HG03064 (cell line): ENCODE data around the gene EXOC4.
"Not testable (repeated sequence)": the region's sequence is repeated elsewhere in the genome, so short reads cannot be mapped to it uniquely, and the experiment has no call there.

Source experiments
- ATAC-seq: cut with Tn5 transposase; IDR thresholded peaks from one replicate; pipeline ENCODE4 v1.9.1; 2021; ENCODE audit warnings: low read depth; ENCODE audit not compliant: unreplicated experiment

EXOC4 gene

DNA sequence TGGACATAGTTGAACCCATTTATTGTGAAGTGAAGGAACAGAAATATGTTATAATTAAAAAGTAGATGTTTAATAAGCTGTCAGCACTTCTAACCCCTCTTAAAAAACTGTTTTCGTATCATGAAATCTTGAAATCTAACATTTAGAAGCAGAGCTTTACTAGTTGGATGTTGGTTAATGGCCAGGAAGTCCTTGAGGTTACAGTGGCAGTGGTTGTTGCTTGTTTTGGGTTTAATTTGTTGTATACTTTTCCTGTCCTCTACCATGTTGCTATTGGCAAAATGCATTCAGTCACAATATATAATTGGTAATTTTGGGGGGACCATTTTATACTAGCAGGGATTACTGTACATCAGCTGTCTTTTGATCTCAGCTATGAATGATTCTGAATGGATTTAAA, 60.7 kb downstream of the EXOC4 start:
- no peak for ATAC-seq

DNA sequence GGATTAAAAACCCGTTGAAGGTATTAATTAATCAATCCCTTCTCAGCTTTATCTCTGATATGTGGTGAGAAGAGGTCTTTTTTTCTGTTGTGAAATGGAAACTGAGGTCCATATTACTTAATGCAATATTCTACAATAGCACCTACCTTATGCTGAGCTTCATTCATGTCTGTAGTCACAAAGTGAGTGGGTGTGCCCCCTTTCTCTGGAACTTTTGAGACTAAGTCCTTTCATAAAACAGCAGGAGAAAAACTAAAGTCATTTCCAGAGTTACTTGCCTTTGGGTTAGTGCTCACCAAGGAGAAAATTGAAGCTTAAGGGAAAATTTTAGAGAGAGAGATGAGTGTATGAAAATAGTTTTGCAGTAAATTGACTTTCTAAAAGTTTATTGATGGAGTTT, 61.2 kb downstream of the EXOC4 start:
- ATAC-seq, result no peak

DNA sequence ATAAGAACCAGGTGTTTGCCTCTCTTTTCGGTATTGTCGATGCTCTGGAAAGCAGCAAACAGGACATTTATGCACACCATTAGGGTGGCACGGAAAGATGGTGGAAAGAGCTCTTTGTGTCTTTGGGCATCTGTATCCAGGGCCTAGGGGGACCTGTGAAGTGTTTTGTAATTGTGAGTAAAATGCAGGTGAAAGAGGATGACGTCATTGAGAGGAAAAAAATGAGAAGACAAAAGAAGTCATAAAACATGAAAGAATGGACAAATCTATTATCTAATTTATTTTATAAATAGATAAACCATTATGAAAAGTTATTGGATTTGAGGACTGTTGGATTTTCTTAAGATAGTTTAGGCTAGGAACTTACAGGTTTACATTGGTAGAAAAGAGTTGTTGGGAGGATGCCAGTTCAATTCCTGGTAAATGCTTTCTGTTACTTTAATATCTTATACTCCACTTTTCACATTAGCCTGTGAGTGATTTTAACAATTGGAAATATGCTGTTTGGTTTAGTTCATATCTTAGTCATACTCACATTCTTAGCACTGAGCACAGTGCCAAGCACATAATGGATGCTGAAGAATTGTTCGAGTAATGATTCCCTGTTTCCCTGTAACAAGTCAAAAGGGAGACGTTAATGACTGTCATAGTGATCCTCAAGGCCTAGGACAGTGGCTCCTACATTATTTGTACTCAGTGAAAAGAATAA, 62.6 kb downstream of the EXOC4 start:
- ATAC-seq, result no peak

DNA sequence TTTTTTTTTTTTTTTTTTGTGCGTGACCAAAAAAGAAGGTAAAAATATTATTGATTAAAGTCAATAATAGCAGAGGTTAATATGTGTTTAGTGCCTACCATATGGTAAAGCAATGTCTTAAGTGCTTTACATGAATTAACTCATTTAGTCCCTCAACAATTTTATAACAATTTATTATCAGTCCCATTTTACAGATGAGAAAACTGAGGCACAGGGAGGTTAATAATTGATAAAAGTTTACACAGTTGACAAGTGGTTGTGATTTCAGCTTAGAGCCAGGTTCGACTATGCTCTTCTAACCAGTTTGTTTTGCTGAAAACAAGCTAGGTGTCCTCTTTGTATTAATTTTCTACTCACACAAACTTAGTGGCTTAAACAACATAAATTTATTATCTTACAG, 67.0 kb downstream of the EXOC4 start:
- no peak for ATAC-seq

DNA sequence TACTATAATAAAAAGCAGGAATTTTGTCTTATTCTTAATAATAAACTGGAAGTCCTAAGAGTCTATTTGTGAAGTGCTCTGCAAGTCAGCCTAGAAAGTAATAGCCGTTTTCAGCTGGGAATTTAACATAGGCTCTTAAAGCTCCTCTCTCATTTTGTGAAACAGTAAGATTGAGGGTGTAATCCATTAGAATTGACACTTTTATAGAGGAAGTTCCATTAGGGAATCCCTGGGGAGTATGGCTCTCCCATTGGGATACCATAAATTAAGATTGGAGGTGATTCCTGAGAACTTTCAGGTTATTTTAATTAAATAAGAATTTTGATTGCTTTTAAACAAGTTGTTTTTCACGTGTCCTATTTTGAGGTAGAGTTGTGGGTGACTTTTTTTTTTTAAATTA, 68.0 kb downstream of the EXOC4 start:
- ATAC-seq, result no peak

DNA sequence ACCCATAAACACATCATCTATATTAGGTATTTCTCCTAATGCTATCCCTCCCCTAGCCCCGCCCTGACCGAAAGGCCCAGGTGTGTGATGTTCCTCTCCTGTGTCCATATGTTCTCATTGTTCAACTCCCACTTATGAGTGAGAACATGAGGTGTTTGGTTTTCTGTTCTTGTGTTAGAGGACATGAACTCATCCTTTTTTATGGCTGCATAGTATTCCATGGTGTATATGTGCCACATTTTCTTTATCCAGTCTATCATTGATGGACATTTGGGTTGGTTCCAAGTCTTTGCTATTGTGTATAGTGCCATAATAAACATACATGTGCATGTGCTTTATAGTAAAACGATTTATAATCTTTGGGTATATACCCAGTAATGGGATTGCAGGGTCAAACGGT, 68.5 kb downstream of the EXOC4 start:
- not testable (repeated sequence) for ATAC-seq

DNA sequence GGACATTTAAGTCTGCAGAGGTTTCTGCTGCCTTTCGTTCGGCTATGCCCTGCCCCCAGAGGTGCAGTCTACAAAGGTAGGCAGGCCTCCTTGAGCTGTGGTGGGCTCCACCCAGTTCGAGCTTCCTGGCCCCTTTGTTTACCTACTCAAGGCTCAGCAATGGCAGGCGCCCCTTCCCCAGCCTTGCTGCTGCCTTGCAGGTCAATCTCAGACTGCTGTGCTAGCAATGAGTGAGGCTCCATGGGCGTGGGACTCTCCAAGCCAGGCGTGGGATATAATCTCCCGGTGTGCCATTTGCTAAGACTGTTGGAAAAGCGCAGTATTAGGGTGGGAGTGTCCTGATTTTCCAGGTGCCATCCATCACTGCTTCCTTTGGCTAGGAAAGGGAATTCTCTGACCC, 73.9 kb downstream of the EXOC4 start:
- not testable (repeated sequence) for ATAC-seq

DNA sequence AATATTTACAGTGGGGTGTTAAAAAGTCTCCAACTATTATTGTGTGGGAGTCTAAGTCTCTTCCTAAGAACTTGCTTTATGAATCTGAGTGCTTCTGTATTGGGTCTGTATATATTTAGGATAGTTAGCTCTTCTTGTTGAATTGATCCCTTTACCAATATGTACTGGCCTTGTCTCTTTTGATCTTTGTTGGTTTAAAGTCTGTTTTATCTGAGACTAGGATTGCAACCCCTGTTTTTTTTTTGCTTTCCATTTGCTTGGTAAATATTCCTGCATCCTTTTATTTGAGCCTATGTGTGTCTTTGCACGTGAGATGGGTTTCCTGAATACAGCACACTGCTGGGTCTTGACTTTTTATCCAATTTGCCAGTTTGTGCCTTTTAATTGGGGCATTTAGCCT, 75.1 kb downstream of the EXOC4 start:
- ATAC-seq, result not testable (repeated sequence)

DNA sequence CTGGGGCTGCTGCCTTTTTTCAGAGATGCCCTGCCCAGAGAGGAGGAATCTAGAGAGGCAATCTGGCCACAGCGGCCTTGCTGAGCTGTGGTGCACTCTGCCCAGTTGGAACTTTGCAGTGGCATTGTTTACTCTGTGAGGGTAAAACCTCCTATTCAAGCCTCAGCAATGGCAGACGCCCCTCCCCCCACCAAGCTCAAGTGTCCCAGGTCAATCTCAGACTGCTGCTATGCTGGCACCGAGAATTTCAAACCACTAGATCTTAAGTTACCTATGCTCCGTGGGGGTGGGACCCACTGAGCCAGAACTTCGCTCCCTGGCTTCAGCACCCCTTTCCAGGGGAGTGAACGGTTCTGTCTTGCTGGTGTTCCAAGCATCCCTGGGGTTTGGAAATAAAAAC, 77.2 kb downstream of the EXOC4 start:
- no peak for ATAC-seq

DNA sequence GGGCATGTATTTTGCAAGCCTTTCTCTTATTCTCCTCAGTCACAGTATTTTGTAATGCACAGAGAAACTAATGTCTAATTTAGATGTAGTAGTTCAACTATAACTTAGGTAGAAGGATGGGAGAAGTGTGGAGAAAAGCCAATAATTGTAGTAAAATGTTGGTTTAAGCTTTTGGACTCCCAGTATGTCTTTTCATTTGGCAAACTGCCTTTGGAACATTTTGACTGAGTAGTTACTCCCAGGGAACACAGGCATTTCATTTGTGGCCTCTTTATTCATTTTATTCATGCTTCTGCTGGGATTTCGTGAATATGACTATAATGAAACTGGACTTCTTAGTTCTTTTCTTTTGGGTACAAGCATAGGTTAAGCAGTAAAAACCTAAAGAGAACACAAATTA, 79.0 kb downstream of the EXOC4 start:
- no peak for ATAC-seq

DNA sequence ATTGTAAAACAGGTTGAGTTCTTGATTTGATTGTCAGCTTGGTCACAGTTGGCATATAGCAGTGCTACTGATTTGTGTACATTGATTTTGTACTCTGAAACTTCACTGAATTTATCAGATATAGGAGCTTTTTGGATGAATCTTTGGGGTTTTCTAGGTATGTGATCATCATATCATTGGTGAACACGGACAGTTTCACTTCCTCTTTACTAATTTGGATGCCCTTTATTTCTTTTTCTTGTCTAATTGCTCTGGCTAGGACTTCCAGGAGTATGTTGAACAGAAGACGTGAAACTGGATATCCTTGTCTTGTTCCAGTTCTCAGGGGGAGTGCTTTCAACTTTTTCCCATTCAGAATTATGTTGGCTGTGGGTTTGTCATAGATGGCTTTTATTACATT, 86.9 kb downstream of the EXOC4 start:
- no peak for ATAC-seq

DNA sequence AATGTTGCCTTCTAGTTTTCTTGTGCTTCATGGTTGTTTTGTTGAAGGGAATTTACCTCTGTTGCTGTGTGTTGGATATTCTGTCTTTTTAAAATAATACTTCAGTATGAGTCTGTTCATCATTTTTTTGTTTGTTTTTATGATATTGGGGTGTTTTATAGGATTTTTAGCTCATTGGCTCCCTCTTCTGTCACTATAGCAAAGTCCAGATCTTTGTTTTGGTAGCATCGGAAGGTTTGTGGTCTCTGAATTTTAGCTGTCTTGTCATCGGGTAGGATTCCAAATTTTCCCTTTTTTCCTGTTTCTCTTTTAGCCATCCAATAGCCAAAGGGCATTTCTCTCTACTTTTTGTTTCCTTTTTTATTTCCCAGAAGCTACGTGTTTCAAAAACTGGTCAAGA, 91.4 kb downstream of the EXOC4 start:
- no peak for ATAC-seq

DNA sequence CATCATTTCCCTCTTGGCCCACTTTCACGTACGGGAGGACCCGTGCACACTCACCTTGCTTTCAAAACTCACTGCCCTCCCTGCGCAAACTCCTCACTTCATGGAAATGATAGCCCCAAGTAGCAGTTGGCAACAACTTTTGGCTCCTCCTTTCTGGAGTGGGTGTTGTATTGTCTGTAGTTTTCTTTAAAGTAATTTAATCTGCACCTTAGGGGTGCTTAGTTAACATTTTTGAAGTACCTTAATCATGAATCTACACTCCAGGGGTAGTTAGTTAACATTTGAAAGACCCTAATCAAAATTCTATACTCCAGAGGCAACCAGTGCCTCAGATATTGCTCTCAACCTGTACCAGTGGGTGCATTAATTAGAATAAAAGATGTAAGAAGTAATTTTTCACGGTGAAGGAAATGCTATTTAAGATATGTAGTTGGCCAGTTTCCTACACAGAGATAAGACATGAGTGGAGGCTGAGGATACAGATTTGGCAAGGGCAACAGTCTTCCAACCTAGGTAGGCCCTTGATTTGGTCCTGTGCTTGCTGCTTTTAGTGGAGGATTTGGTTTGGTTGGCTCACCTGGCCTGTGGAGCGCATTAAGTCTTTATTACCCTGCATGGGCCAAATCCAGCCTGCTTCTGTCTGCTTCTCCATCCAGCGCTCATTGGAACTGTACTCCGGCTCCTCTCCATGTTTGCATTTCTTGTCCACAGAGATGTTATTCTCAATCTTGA, 93.0 kb downstream of the EXOC4 start:
- no peak for ATAC-seq

DNA sequence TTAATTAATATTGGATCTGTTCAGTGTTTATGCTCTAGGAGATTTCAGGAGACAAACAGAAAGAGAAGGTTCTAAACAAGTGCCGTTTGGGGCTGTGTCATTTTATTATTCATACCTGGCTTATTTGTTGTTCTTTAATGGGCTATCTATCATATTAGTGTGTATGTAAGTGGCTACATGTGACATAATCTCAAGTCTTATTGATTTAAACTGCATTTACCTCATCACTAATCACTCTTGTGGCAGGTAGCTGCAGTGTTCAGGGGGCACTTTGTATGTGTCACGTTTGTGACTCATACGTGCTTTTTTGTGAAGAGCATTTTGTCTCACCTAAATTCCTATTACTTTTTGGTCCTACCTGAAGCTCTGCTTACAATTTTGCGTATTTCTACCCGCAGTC, 95.4 kb downstream of the EXOC4 start:
- ATAC-seq, result no peak

DNA sequence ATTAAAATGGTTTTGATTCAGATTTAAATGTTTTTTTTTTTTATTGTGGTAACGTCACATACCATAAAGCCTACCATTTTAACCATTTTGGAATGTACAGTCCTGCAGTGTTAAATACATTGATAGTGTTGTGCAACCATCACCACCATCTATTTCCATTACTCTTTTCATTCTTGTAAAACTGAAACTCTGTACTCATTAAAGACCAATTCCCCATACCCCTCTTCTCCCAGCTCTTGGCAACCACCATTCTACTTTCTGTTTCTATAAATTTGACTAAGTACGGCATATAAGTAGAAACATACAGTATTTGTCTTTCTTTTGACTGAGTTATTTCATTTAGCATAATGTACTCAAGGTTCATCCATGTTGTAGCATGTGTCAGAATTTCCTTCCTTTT, 96.2 kb downstream of the EXOC4 start:
- ATAC-seq, result no peak

DNA sequence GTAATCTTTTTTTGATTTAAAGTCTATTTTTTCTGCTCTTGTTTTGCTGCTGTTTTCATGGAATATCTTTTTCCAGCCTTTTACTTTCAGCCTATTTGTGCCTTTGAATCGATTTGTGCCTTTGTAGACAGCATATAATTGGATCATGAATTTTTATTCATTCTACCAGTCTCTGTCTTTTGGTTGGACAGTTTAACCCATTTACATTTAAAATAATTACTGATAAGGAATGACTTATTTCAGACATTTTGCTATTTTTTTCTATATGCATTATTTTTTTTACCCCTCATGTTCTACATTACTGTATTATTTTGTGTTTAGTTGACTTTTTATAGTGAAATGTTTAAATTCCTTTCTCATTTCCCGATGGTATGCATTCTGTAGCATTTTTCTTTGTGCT, 99.6 kb downstream of the EXOC4 start:
- no peak for ATAC-seq

DNA sequence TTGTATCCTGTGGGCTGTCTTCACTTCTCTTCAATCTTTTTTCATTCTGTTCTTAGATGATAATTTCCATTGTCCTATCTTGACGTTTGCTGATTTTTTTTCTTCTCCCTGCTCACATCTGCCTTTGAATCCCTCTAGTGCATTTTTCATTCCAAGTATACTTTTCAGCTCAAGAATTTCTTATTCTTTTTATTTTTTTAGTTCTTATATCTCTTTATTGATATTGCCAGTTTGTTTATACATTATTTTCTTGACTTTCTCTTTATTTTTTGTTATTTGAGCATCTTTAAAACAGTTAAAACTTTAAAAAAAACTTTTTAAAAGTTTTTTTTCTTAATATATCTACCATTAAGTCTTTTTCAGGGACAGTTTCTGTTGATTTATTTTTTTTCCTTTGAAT, 100.9 kb downstream of the EXOC4 start:
- no peak for ATAC-seq

DNA sequence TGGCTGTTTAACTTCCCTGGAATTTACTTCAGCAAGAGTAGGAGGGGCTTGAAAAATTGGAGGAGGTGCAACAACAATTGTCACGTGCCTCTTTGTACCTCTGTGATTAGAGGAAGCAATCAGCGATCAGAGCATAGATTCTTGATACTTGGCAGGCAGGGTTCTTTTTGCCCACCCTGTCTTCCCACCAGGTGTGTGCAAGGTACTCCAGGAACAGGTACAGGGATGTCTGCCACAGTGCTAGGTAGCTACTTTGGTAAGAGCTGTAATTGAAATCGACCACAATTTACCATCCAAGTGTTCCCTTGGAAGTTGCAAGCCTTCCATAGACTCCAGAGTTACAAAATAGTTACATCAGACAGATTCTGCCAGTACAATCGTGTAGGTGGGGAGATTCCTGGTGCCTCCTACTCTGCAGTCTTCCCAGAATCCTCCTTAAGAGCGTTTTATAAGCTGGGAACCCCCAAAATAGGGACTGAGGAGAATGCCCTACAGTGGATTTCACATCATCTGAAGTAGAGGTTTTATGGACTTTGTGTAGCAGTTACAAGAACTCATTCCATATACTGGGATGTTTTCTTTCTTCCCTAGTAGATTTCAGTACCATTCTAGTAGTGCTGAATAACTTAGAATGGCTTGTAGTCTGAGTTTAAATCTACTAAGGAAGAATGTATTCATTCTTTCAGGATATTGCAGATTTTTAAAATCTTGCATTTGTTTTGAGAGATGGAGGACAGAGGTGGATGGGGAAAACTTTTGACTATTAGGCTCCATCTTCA, 101.9 kb downstream of the EXOC4 start:
- ATAC-seq, result no peak

DNA sequence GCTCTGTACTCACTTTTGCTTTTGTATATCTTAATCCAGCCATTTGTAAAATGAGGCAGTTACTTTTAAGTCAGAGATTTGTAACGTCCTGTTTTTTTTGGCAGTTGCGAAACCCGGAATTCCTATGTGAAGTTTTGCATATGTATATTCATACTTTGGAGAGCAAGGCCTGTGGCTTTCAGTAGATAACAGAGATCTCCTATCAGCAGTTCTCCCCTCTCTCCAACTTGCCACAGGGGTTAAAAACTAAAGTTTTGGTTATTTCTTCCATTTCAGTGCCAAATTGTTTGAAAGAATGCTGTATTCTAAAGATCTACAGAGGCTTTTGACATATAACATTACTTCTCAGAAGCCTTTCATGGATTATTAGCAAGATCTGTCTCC, 102.4 kb downstream of the EXOC4 start:
- ATAC-seq, result no peak

DNA sequence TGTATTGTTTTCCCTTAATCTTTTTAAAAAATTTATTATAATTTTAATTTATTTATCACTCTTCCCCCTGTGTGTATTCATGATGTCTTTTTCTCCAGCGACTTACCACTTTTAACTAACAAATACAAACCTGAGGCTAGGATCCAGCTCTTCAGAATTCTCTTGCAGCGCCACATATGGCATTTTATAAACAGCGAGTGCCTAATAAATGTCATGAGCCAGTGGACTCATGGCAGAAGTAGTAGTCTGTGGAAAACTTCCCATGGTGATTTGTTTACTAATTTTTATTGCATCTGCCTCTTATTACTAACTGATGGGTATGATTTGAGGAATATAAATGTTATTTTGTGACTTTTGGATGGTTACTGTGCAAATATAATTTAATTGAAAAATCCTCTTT, 102.9 kb downstream of the EXOC4 start:
- no peak for ATAC-seq

DNA sequence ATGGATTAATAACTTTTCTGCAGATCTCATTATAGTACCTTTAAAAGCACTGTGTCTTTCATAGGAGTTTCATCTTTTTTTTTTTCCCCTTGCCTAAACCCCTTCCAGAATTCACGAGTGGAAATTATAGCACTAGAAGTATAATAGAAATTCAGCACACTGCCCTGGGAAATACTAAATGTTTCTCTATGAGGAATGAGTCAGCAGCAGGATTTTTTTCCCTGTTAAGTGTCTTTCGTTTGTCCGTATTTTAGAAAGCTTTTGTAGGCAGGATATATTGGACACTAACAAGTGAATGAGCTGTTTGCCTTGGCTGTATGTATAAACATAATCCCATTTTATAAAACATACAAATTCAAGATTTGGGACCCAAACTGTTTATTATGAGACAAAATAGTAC, 105.8 kb downstream of the EXOC4 start:
- no peak for ATAC-seq

DNA sequence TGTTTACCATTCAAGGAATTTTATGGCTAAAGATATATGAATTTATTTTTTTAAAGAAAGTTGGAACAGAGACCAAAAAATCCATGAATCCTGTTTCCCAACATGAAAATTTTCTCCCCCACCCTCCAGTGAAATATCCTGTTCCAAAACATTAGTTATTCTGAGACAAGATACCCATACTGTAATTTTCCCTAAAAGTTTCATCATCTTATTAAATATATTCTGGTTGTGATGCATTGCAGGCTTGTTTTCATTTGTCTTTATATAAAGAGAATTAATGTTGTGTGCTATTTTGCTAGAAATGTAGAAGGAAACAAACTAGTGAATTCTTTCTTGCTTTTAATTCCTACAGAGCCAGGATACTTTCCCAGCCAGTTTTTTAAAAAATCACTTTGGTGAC, 106.6 kb downstream of the EXOC4 start:
- no peak for ATAC-seq
